PFSK-1 (cell line): Measurements from ENCODE around the gene PHPT1.

Experiments
- POLR2AphosphoS5 ChIP-seq: IDR thresholded peaks from 2 replicates; pipeline ENCODE4 v1.6.1; 2012; ENCODE audit warnings: low read depth, mild to moderate bottlenecking, control low read depth, low read length, moderate library complexity
- SIN3A ChIP-seq: IDR thresholded peaks from 2 replicates; pipeline ENCODE4 v1.6.1; 2012; ENCODE audit warnings: mild to moderate bottlenecking, low read length, moderate library complexity, borderline replicate concordance; ENCODE audit not compliant: insufficient read depth
- TAF1 ChIP-seq: IDR thresholded peaks from 2 replicates; pipeline ENCODE4 v1.6.1; 2012; ENCODE audit warnings: low read length, control low read depth, borderline replicate concordance; ENCODE audit not compliant: insufficient read depth
- TF ChIP-seq, protein P1 (sequence below), 2 experiments: IDR thresholded peaks; 2 replicates each; pipeline versions ENCODE4 v1.6.1 to v1.8.0; 2011 to 2012; ENCODE audit warnings: low read depth in 2 of 2, low read length in 2 of 2, control low read depth in 1 of 2, inconsistent platforms in 1 of 2, mild to moderate bottlenecking in 1 of 2, moderate library complexity in 1 of 2; ENCODE audit not compliant: insufficient read depth in 1 of 2

DNA sequence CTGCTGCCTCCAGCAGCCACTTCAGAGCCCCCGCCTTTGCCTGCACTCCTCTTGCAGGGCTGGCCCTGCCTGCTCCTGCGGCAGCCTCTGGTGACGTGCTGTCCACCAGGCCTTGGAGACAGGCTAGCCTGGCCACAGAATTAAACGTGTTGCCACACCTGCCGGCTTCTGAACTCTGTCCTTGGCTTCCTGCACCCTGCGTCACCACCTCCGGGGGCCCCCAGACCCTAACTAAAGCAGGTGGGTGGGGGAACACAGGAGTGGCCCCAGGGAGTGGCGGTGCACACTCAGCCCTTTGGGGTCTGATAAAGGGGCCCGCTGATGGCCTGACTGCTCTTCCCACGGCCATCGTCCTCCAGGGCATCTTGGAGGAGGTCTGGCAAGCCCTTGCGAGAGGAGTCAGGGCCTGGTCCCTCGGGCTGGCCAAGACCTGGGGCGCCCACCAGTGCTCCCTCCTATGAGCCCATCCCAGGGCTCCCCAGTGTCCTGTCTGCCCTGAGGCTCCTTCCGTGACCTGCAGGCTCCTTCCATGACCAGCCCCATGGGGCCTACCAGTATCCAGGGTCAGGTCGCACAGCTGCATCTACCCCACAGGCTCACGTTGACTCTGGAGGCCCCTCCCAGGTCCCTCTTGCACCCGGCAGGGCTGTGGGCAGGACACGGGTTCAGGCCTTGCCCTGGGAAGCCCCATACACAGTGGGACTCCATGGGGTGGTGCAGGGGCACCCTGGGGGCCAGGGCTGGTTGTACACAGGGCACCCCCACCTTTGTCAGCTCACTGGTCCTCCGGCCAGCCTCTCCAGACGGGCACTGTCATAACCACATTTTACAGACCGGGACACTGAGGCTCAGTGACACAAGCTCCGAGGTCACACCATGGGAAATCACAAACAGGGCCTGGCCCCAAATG, 1.9 kb downstream of the PHPT1 start:
- TF ChIP-seq TAF1 (no peak), SIN3A (no peak), POLR2AphosphoS5 (no peak)
- TF ChIP-seq, protein P1, sequence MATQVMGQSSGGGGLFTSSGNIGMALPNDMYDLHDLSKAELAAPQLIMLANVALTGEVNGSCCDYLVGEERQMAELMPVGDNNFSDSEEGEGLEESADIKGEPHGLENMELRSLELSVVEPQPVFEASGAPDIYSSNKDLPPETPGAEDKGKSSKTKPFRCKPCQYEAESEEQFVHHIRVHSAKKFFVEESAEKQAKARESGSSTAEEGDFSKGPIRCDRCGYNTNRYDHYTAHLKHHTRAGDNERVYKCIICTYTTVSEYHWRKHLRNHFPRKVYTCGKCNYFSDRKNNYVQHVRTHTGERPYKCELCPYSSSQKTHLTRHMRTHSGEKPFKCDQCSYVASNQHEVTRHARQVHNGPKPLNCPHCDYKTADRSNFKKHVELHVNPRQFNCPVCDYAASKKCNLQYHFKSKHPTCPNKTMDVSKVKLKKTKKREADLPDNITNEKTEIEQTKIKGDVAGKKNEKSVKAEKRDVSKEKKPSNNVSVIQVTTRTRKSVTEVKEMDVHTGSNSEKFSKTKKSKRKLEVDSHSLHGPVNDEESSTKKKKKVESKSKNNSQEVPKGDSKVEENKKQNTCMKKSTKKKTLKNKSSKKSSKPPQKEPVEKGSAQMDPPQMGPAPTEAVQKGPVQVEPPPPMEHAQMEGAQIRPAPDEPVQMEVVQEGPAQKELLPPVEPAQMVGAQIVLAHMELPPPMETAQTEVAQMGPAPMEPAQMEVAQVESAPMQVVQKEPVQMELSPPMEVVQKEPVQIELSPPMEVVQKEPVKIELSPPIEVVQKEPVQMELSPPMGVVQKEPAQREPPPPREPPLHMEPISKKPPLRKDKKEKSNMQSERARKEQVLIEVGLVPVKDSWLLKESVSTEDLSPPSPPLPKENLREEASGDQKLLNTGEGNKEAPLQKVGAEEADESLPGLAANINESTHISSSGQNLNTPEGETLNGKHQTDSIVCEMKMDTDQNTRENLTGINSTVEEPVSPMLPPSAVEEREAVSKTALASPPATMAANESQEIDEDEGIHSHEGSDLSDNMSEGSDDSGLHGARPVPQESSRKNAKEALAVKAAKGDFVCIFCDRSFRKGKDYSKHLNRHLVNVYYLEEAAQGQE (IDR thresholded peaks at IDR 0.05; ENCODE audit: insufficient read depth in 1 of 2, low read depth in 2 of 2, low read length in 2 of 2): no peak
